ENCODE measurements around the gene TMED1. TPM values are rescaled to one million over a fixed set of nuclear protein-coding genes. Genes with fewer than 3 reads are reported as not detected.

The TMED1 gene
- total and polyA plus RNA-seq, 2 of the 4 experiments (the other 2 are of a cell fraction) = 37.6 to 41.4 TPM

DNA sequence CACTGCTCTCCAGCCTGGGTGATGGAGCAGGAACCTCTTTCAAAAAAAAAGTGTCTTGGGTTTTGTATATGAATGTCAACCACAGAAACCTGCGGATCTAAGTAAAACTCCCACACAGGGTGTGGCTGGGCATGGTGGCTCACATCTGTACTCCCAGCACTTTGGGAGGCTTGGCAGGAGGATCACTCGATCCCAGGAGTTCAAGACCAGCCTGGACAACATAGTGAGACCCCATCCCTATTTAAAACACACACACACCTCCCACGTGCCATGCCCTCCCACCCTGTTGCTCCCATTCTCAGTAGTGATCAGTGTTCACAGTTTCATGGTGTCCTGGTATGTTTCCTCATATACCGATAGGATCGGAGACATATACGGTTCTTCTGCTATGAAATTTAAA is 9.2 kb downstream of the TMED1 start:
- Histone ChIP-seq H4K20me1 (ENCODE audit: insufficient read depth, low read length) (no peaks in the 10 kb centered on the region), H3K79me1 (ENCODE audit: low read depth in 1 of 2, low read length in 2 of 2) (peaks cover 0 to 1% of the 10 kb centered on the region in 2 experiments; a peak in 1 of 4 replicates), H4K8ac (ENCODE audit: low read depth in 2 of 2, low read length in 2 of 2) (no peak overlapping the region), H3K36me3 (ENCODE audit: control insufficient read depth, insufficient read depth, low read length) (peaks cover 49% of the 10 kb centered on the region), H3K9me1 (ENCODE audit: insufficient read depth, low read length) (no peaks in the 10 kb centered on the region), H4K91ac (ENCODE audit: insufficient read depth, low read depth, low read length) (no peak overlapping the region), H2BK5ac (ENCODE audit: low read depth, low read length, poor library complexity, severe bottlenecking) (no peak overlapping the region), H3K27me3 (ENCODE audit: control insufficient read depth, insufficient read depth, low read length) (no peaks in the 10 kb centered on the region), H2AK9ac (replicated peaks; ENCODE audit: low read depth, low read length, poor library complexity) (no peak overlapping the region), H3K18ac (ENCODE audit: low read depth, low read length) (no peak overlapping the region), H3K27ac (ENCODE audit: insufficient read depth, low read length) (no peak overlapping the region), H2AFZ (replicated peaks; ENCODE audit: low read length, poor library complexity) (no peak overlapping the region), H2BK15ac (ENCODE audit: low read depth, low read length) (no peak overlapping the region), H3K9ac (ENCODE audit: low read depth, low read length) (no peak overlapping the region), H3K56ac (ENCODE audit: extremely low read depth, insufficient read depth, low read length) (no peak overlapping the region), H3K14ac (replicated peaks; ENCODE audit: low read depth, low read length) (no peak overlapping the region), H2BK120ac (ENCODE audit: low read depth, low read length) (no peak overlapping the region), H3K23ac (ENCODE audit: low read depth, low read length) (no peak overlapping the region), H4K5ac (ENCODE audit: low read depth, low read length) (no peak overlapping the region), H3K4me1 (ENCODE audit: control insufficient read depth, insufficient read depth, low read length) (no peaks in the 10 kb centered on the region), H3K4me3 (ENCODE audit: insufficient read depth, low read depth, low read length) (no peak overlapping the region), H3K4me2 (ENCODE audit: low read depth, low read length) (no peak overlapping the region), H2AK5ac (ENCODE audit: low read depth, low read length) (no peak overlapping the region), H2BK20ac (ENCODE audit: low read depth, low read length) (no peak overlapping the region), H3K9me3 (ENCODE audit: control insufficient read depth, insufficient read depth, low read length) (no peaks in the 10 kb centered on the region), H3K4ac (ENCODE audit: low read depth, low read length) (no peak overlapping the region)
- no peak for TF ChIP-seq RCOR1 (IDR thresholded peaks at IDR 0.05; ENCODE audit: insufficient replicate concordance, low read length)
- TF ChIP-seq CEBPB (IDR thresholded peaks at IDR 0.05; ENCODE audit: low read depth, low read length) = no peak
- no peak for TF ChIP-seq RFX5 (IDR thresholded peaks at IDR 0.05; ENCODE audit: low read depth, low read length)
- TF ChIP-seq BHLHE40 (IDR thresholded peaks at IDR 0.05; ENCODE audit: low read depth, low read length) = no peak
- TF ChIP-seq NFE2L2 (IDR thresholded peaks at IDR 0.05; ENCODE audit: low read depth, low read length) = no peak
- TF ChIP-seq, protein P1, sequence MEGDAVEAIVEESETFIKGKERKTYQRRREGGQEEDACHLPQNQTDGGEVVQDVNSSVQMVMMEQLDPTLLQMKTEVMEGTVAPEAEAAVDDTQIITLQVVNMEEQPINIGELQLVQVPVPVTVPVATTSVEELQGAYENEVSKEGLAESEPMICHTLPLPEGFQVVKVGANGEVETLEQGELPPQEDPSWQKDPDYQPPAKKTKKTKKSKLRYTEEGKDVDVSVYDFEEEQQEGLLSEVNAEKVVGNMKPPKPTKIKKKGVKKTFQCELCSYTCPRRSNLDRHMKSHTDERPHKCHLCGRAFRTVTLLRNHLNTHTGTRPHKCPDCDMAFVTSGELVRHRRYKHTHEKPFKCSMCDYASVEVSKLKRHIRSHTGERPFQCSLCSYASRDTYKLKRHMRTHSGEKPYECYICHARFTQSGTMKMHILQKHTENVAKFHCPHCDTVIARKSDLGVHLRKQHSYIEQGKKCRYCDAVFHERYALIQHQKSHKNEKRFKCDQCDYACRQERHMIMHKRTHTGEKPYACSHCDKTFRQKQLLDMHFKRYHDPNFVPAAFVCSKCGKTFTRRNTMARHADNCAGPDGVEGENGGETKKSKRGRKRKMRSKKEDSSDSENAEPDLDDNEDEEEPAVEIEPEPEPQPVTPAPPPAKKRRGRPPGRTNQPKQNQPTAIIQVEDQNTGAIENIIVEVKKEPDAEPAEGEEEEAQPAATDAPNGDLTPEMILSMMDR (conservative IDR thresholded peaks at IDR 0.05; ENCODE audit: low read depth, low read length) = no peak
- no peak for TF ChIP-seq FOS (IDR thresholded peaks at IDR 0.05; ENCODE audit: low read depth, low read length)
- TF ChIP-seq, protein P2, sequence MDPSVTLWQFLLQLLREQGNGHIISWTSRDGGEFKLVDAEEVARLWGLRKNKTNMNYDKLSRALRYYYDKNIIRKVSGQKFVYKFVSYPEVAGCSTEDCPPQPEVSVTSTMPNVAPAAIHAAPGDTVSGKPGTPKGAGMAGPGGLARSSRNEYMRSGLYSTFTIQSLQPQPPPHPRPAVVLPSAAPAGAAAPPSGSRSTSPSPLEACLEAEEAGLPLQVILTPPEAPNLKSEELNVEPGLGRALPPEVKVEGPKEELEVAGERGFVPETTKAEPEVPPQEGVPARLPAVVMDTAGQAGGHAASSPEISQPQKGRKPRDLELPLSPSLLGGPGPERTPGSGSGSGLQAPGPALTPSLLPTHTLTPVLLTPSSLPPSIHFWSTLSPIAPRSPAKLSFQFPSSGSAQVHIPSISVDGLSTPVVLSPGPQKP (IDR thresholded peaks at IDR 0.05; ENCODE audit: borderline replicate concordance, low read depth, low read length) = no peak
- no peak for TF ChIP-seq CHD1 (IDR thresholded peaks at IDR 0.05; ENCODE audit: low read depth, low read length)
- no peak for TF ChIP-seq RAD21 (IDR thresholded peaks at IDR 0.05; ENCODE audit: low read length)
- no peak for TF ChIP-seq MAZ (IDR thresholded peaks at IDR 0.05; ENCODE audit: borderline replicate concordance, low read depth, low read length)
- ChIA-PET CTCF (no interaction called here), POLR2A (ENCODE audit: unreplicated experiment) (no interaction called here)
- WGBS, 2 experiments (ENCODE audit: extremely low coverage in 2 of 2, insufficient read length in 1 of 2) = no CpG with 5 or more reads among the region's 6 CpGs
- DNase-seq (no peak), ATAC-seq (ENCODE audit: low read depth) (no peak)
- intact Hi-C loops (cut with micrococcal nuclease) (no loop called here), dilution Hi-C loops (cut with HindIII; ENCODE audit: low sequenced_read_pairs, unreplicated experiment) (no loop called here), in situ Hi-C loops (cut with MboI; ENCODE audit: low sequenced_read_pairs) (no loop called here)
- no TSS peak for BruUV-seq (replicated peaks)
